Mucosa of descending colon (tissue), 3 donors: ENCODE data around the gene IGF1. TPM values are rescaled to one million over a fixed set of nuclear protein-coding genes. Genes with fewer than 3 reads are reported as not detected.

Experiments used
- ATAC-seq: fragments of 200-7000 bp; cut with Tn5 transposase; one replicate; pipeline ENCODE4 v1.9.1; 2020; ENCODE audit warnings: mild to moderate bottlenecking, moderate library complexity
- DNase-seq, 3 donors: peaks; one replicate each; pipeline ENCODE4 v3.0.0-alpha.2; 2020
- H3K36me3 ChIP-seq: fragments of 200-600 bp; one replicate; pipeline ENCODE4 v1.8.0; 2021; ENCODE audit warnings: low read depth, mild to moderate bottlenecking
- H3K4me1 ChIP-seq: fragments of 200-600 bp; one replicate; pipeline ENCODE4 v1.8.0; 2021; ENCODE audit warnings: low read depth, mild to moderate bottlenecking
- H3K4me3 ChIP-seq: fragments of 200-600 bp; one replicate; pipeline ENCODE4 v1.8.0; 2021; ENCODE audit warnings: mild to moderate bottlenecking
- H3K9me3 ChIP-seq: fragments of 200-600 bp; one replicate; pipeline ENCODE4 v1.8.0; 2021; ENCODE audit warnings: mild to moderate bottlenecking
- CTCF ChIP-seq: fragments of 200-600 bp; IDR thresholded peaks from one replicate; pipeline ENCODE4 v1.8.0; 2022; ENCODE audit warnings: antibody characterized with exemption, mild to moderate bottlenecking
- intact Hi-C, 2 donors: fragments of 100-400 bp; cut with DNase I in 1 of 2; cut with micrococcal nuclease in 1 of 2; formaldehyde crosslinking; loops; one replicate each; pipeline versions ENCODE4 v1.11.0 to v1.11.1; 2022; cut with DNase I, micrococcal nuclease
- total RNA-seq, 3 donors: library from RNA; stranded (reverse); fragmentation: NEBNext Ultra II Directional in 2 of 3; extraction: Animal tissue kit (Norgen Biotek cat#: 25700) in 2 of 3; gene quantifications; one replicate each; pipeline versions ENCODE4 v1.2.1 to v1.2.4, GENCODE V29; 2021 to 2023
- donor health status: DM: no; HTN: no; CAD: no; lungs with moderate emphysema.
- donor health status: DM: no; HTN: no; CAD: no.
- donor health status: DM: no; HTN: yes; CAD: no.

The IGF1 gene
- total RNA-seq, 3 donors from 2014 or later = 2.5 to 12.6 (median 9.4) TPM

GRCh38 chr12:102407776-102408486 is 72.4 kb downstream of the IGF1 start:
- Histone ChIP-seq H3K4me3 (no peak overlapping the region), H3K4me1 (no peaks in the 10 kb centered on the region), H3K36me3 (no peaks in the 10 kb centered on the region), H3K9me3 (no peaks in the 10 kb centered on the region)
- intact Hi-C loops = no loop called here
- TF ChIP-seq CTCF = no peak
- ATAC-seq (no peak), DNase-seq (no peak)

DNA sequence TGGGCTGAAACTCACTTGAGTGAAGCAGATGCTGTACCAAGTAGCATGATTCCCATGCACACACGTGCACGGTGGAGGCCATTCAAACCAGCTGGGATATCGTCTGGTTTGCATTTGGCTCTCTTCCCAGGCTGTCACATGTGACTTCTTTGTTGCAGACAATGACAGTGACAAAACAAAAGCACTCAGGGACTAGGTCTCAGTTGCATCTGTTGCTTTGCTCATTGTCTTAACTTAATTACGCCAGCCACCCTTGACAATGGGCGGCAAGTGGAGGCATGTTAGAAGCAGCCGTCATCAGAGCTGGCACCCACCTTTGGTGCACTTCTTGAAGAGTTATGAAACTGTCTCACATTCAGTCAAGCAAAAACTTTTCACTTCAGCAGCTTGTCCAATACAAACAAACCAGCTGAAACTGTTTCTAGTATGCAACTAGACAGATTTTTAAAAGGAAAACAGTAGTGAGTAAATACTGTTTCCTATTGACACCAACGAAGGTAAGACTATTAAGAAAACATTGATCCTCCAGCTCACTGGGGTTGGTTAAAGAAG is 74.3 kb downstream of the IGF1 start:
- Histone ChIP-seq H3K4me3 (no peak overlapping the region), H3K36me3 (no peaks in the 10 kb centered on the region), H3K9me3 (no peaks in the 10 kb centered on the region), H3K4me1 (no peaks in the 10 kb centered on the region)
- ATAC-seq (no peak), DNase-seq (peak in 1 of 3 donors; percentile 29)
- intact Hi-C loops = no loop called here
- TF ChIP-seq CTCF = no peak

DNA sequence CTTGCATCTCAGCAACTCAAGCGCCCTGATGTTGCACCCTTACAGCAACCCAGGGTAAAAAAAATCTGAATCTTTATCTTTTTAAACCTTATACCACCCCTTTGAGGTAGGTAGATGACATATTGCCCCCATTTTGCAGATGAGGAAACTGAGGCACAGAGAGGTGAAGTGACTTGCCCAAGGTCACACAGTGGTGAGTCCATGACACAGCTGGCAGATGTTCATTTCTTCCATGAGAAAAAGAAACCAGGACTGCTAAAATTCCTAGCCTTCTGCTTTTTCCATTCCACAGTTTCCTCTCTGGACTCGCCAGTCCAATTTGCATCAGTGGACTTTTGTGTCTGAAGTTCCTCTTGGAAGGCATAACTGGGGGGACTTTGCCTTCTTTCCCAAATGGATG is 79.3 kb downstream of the IGF1 start:
- Histone ChIP-seq H3K36me3 (no peaks in the 10 kb centered on the region), H3K4me3 (no peak overlapping the region), H3K9me3 (no peaks in the 10 kb centered on the region), H3K4me1 (no peaks in the 10 kb centered on the region)
- ATAC-seq = no peak
- DNase-seq = no peak
- intact Hi-C loops = no loop called here
- TF ChIP-seq CTCF = no peak

- H3K4me3 ChIP-seq = no peak overlapping the region
- TF ChIP-seq CTCF = no peak
- DNase-seq (no peak), ATAC-seq (no peak)
- H3K9me3 ChIP-seq = no peaks in the 10 kb centered on the region
- H3K36me3 ChIP-seq = no peaks in the 10 kb centered on the region
- H3K4me1 ChIP-seq = no peaks in the 10 kb centered on the region
- intact Hi-C loops = no loop called here
These were observed 80.7 kb downstream of the IGF1 start for GRCh38 chr12:102399653-102400052.

GRCh38 chr12:102396276-102396675 is 84.1 kb downstream of the IGF1 start:
- ATAC-seq = no peak
- intact Hi-C loops = no loop called here

More at GRCh38 chr12:102396276-102396675, 84.1 kb downstream of the IGF1 start:
- no peak overlapping the region for H3K4me3 ChIP-seq
- no peak for TF ChIP-seq CTCF
- H3K9me3 ChIP-seq = no peaks in the 10 kb centered on the region
- no peaks in the 10 kb centered on the region for H3K36me3 ChIP-seq
- H3K4me1 ChIP-seq = no peaks in the 10 kb centered on the region
- DNase-seq = no peak
